HEK293T (cell line): ENCODE results near the gene GMDS.

ENCODE experiments used
- CTCF ChIA-PET: fragments of 350-600 bp; formaldehyde crosslinking; extraction: SDS; loops from one replicate; lab custom pipeline; 2021; ENCODE audit warnings: antibody characterized with exemption, inconsistent platforms; lab: Yijun Ruan, JAX
- POLR2A ChIA-PET: fragments of 350-600 bp; formaldehyde crosslinking; extraction: SDS; loops from one replicate; lab custom pipeline; 2020; ENCODE audit warnings: antibody characterized with exemption, inconsistent platforms; lab: Yijun Ruan, JAX
- DNase-seq: peaks from one replicate; pipeline ENCODE4 v3.0.0; 2012; ENCODE audit warnings: mixed read lengths; ENCODE audit errors: extremely low spot score
- ARNT ChIP-seq: fragments of 450-650 bp; IDR thresholded peaks from 2 replicates; pipeline ENCODE4 v1.6.1; 2017; ENCODE audit warnings: mild to moderate bottlenecking
- BHLHE40 ChIP-seq: fragments of 450-650 bp; IDR thresholded peaks from 2 replicates; pipeline ENCODE4 v1.6.1; 2016; ENCODE audit warnings: mild to moderate bottlenecking, moderate library complexity, borderline replicate concordance
- CTBP1 ChIP-seq: fragments of 450-650 bp; IDR thresholded peaks from 2 replicates; pipeline ENCODE4 v1.6.1; 2016; ENCODE audit warnings: borderline replicate concordance
- ELF4 ChIP-seq: fragments of 450-650 bp; IDR thresholded peaks from 2 replicates; pipeline ENCODE4 v1.6.1; 2017; ENCODE audit warnings: antibody characterized with exemption
- FOXA1 ChIP-seq: fragments of 450-650 bp; IDR thresholded peaks from 2 replicates; pipeline ENCODE4 v1.6.1; 2016; ENCODE audit warnings: mild to moderate bottlenecking
- FOXK2 ChIP-seq: fragments of 450-650 bp; IDR thresholded peaks from 2 replicates; pipeline ENCODE4 v1.6.1; 2016; ENCODE audit warnings: mild to moderate bottlenecking
- FOXM1 ChIP-seq: fragments of 450-650 bp; IDR thresholded peaks from 2 replicates; pipeline ENCODE4 v1.6.1; 2017; ENCODE audit warnings: mild to moderate bottlenecking, borderline replicate concordance
- HDGF ChIP-seq: fragments of 450-650 bp; IDR thresholded peaks from 2 replicates; pipeline ENCODE4 v1.6.1; 2017; ENCODE audit warnings: antibody characterized with exemption, borderline replicate concordance
- L3MBTL2 ChIP-seq: fragments of 450-650 bp; conservative IDR thresholded peaks from 2 replicates; pipeline ENCODE4 v1.6.1; 2016; ENCODE audit warnings: mild to moderate bottlenecking
- LEF1 ChIP-seq: fragments of 450-650 bp; IDR thresholded peaks from 2 replicates; pipeline ENCODE4 v1.6.1; 2017; ENCODE audit warnings: mild to moderate bottlenecking, borderline replicate concordance
- NFRKB ChIP-seq: fragments of 450-650 bp; IDR thresholded peaks from 2 replicates; pipeline ENCODE4 v1.6.1; 2016; ENCODE audit warnings: mild to moderate bottlenecking, moderate library complexity
- SP1 ChIP-seq: fragments of 450-650 bp; IDR thresholded peaks from 2 replicates; pipeline ENCODE4 v1.6.1; 2017
- SUZ12 ChIP-seq: fragments of 450-650 bp; IDR thresholded peaks from 2 replicates; pipeline ENCODE4 v1.6.1; 2016; ENCODE audit warnings: mild to moderate bottlenecking
- TARDBP ChIP-seq: fragments of 450-650 bp; IDR thresholded peaks from 2 replicates; pipeline ENCODE4 v1.6.1; 2016
- ZNF384 ChIP-seq: fragments of 450-650 bp; IDR thresholded peaks from 2 replicates; pipeline ENCODE4 v1.6.1; 2016
- TF ChIP-seq, protein P1 (sequence below): fragments of 450-650 bp; IDR thresholded peaks from 2 replicates; pipeline ENCODE4 v1.6.1; 2016

GMDS gene

DNA sequence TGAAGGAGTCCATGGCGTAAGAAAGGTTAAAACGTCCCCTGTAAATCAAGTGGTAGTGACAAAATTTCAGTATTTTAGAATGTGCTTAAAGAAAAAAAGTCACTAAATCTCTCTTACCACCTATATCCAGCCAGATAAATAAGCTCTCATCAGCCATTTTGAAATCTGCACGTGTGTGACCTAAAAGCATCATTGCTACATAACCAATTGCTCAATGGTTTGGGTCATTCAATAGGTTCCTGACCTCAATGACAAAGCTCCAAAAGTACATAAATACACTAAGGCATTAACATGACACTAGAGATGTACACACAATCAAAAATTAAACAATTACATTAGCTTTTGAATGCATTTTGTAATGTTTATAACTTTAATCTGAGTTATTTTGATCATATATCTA lies 272.4 kb downstream of the GMDS start:
- POLR2A ChIA-PET: no interaction called here
- CTCF ChIA-PET: no interaction called here
- no peak for DNase-seq
- TF ChIP-seq ARNT: no peak
- TF ChIP-seq, protein P1, sequence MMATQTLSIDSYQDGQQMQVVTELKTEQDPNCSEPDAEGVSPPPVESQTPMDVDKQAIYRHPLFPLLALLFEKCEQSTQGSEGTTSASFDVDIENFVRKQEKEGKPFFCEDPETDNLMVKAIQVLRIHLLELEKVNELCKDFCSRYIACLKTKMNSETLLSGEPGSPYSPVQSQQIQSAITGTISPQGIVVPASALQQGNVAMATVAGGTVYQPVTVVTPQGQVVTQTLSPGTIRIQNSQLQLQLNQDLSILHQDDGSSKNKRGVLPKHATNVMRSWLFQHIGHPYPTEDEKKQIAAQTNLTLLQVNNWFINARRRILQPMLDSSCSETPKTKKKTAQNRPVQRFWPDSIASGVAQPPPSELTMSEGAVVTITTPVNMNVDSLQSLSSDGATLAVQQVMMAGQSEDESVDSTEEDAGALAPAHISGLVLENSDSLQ: no peak
- no peak for TF ChIP-seq SUZ12
- no peak for TF ChIP-seq ELF4
- TF ChIP-seq FOXK2: no peak
- no peak for TF ChIP-seq SP1
- TF ChIP-seq CTBP1: no peak
- TF ChIP-seq L3MBTL2: no peak
- TF ChIP-seq HDGF: no peak
- TF ChIP-seq NFRKB: no peak
- no peak for TF ChIP-seq TARDBP
- TF ChIP-seq LEF1: no peak
- no peak for TF ChIP-seq BHLHE40
- no peak for TF ChIP-seq ZNF384
- TF ChIP-seq FOXA1: no peak
- no peak for TF ChIP-seq FOXM1

GRCh38 chr6:1971612-1972011 lies 273.8 kb downstream of the GMDS start:
- ChIA-PET POLR2A (no interaction called here), CTCF (interaction anchor here (0.6 kb wide), 1 partner anchor 1088 kb away, joined by 4 read pairs; no protein-coding TSS in a partner anchor)
- TF ChIP-seq FOXA1: no peak
- TF ChIP-seq FOXK2: no peak
- TF ChIP-seq, protein P1: no peak
- no peak for TF ChIP-seq ELF4
- TF ChIP-seq TARDBP: no peak
- DNase-seq: no peak

DNA sequence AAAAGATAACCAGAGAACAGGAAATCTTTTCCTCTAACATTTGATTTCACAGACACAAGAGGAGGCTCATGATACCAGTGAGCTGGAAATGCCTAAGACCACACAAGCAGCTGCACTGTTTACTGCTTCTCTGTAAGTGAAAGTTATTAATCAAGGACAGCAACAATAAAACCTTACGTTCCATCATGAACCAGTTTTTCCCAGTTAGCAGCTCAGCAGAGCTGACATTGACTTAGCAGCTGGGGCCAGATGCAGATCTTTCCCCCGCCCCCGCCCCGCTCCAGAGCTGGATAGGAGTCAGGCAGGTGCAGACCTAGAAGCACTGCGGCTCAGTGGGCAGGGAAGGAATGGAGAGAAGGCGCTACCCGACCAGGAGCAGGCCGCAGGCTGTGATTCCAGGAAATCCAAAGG lies 275.2 kb downstream of the GMDS start:
- POLR2A ChIA-PET: no interaction called here
- TF ChIP-seq, protein P1: 0 out of 2 replicates have a peak, but pooled peaks have one; percentile 11
- TF ChIP-seq FOXM1: no peak
- no peak for DNase-seq
- CTCF ChIA-PET: no interaction called here

DNA sequence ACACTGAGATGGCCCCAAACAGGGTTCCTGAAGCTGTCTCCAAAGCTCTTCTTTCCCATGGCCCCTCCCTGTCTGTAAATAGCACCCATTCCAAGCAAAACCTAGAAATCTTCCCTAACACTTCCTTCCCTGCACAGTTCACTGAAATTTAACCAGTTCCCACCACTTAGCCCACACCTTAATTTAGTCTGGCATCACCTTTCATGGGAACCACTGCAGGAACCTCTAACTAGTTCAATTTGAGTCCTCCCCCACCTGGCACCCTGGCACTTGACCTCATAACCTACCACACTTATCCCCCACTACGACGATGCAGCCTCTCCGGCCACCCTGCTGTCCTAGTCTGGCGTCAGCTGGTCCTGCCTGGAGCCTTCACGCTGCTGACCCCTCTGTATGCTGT lies 278.7 kb downstream of the GMDS start:
- no peak for DNase-seq
- TF ChIP-seq ELF4 (no peak), FOXK2 (no peak), SUZ12 (no peak), LEF1 (no peak), SP1 (no peak), NFRKB (no peak), ARNT (no peak), TARDBP (no peak), ZNF384 (no peak), L3MBTL2 (no peak), FOXM1 (no peak), HDGF (no peak), FOXA1 (no peak), CTBP1 (no peak), BHLHE40 (no peak)
- TF ChIP-seq, protein P1: no peak
- ChIA-PET POLR2A (no interaction called here), CTCF (no interaction called here)

DNA sequence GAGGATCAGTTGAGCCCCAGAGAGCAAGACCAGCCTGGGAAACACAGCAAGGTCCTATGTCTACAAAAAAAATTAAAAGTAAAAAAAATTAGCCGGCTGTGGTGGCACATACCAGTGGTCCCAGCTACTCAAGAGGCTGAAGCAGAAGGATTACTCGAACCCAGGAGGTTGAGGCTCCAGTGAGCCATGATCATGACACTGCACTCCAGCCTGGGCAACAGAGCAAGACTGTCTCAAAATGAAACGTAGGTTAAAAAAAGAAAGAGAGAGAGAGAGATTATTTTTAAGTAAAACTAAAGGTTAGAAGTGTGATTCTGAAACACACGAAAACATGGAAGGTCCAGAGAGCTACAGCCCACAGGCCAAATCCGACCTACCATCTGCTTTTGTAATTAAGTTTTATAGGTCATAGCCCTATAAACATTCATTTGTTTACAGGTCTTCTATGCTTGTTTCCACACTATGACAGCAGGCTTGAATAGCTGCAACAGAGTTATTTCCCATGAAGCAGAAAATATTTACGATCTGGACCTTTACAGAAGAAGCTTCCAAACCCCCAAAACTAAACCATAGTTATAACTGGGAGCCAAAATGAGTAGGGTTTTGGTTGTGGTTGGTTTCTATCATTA lies 279.7 kb downstream of the GMDS start:
- TF ChIP-seq TARDBP (no peak), HDGF (no peak)
- CTCF ChIA-PET: no interaction called here
- DNase-seq: no peak
- POLR2A ChIA-PET: no interaction called here

GRCh38 chr6:1963596-1963995 lies 281.8 kb downstream of the GMDS start:
- no peak for DNase-seq

More at GRCh38 chr6:1963596-1963995, 281.8 kb downstream of the GMDS start:
- ChIA-PET POLR2A (no interaction called here), CTCF (no interaction called here)
- no peak for TF ChIP-seq TARDBP
- no peak for TF ChIP-seq ZNF384
- no peak for TF ChIP-seq HDGF
- no peak for TF ChIP-seq FOXM1
- TF ChIP-seq FOXK2: no peak
- TF ChIP-seq LEF1: no peak
- no peak for TF ChIP-seq SUZ12
